ENCODE measurements around the gene DZIP1.

DNA sequence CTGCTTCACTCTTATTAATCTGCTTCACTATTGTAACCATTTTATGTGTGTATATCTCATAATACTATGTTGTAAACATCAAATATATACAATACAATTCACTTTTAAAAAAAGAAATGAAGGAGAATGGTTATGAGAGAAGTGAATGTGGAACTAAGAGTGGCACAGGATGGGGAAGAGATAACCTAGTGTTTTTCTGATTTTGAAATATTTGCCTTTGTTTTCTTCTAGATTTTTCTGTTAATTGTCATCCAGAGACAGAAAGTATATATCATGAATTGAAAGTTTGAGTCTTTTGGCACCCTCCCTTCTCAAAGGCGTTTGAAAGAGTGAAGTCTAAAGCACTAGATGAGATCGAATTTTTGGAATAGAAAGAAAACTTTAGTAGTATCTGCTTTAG, 35.2 kb upstream of the DZIP1 start:
- no peak for TF ChIP-seq CTCF (IDR thresholded peaks at IDR 0.05; ENCODE audit: control extremely low read depth in 1 of 3, insufficient read depth in 1 of 3, low read depth in 1 of 3, low read length in 3 of 3)
- no peak for TF ChIP-seq HDAC2 (IDR thresholded peaks at IDR 0.05; ENCODE audit: borderline replicate concordance in 1 of 2, low read depth in 2 of 2, low read length in 2 of 2)
- TF ChIP-seq CEBPB (IDR thresholded peaks at IDR 0.05; ENCODE audit: low read depth, low read length), result no peak
- no peak for TF ChIP-seq SRF (IDR thresholded peaks at IDR 0.05; ENCODE audit: low read depth, low read length)
- TF ChIP-seq EP300 (IDR thresholded peaks at IDR 0.05; ENCODE audit: borderline replicate concordance in 1 of 2, low read depth in 2 of 2, low read length in 2 of 2), result no peak
- no peak for TF ChIP-seq TAF1 (IDR thresholded peaks at IDR 0.05; ENCODE audit: low read depth, low read length)
- no peak for TF ChIP-seq KDM1A (IDR thresholded peaks at IDR 0.05; ENCODE audit: borderline replicate concordance, low read length)
- TF ChIP-seq POLR2AphosphoS5 (IDR thresholded peaks at IDR 0.05; ENCODE audit: low read depth, low read length), result no peak
- no peak for TF ChIP-seq CBX5 (IDR thresholded peaks at IDR 0.05; ENCODE audit: low read depth, low read length)
- no peak for TF ChIP-seq NRF1 (IDR thresholded peaks at IDR 0.05; ENCODE audit: low read depth, low read length)
- TF ChIP-seq, protein P1, sequence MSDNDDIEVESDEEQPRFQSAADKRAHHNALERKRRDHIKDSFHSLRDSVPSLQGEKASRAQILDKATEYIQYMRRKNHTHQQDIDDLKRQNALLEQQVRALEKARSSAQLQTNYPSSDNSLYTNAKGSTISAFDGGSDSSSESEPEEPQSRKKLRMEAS (IDR thresholded peaks at IDR 0.05), result no peak
- no peak for TF ChIP-seq SP2 (IDR thresholded peaks at IDR 0.05; ENCODE audit: low read length)
- no peak for TF ChIP-seq TCF12 (IDR thresholded peaks at IDR 0.05; ENCODE audit: low read depth, low read length)

Measured in H1 (cell line).